ENCODE measurements around the gene SHF.
"Not testable (repeated sequence)": the region's sequence is repeated elsewhere in the genome, so short reads cannot be mapped to it uniquely, and the experiment has no call there.

Gene SHF, protein sequence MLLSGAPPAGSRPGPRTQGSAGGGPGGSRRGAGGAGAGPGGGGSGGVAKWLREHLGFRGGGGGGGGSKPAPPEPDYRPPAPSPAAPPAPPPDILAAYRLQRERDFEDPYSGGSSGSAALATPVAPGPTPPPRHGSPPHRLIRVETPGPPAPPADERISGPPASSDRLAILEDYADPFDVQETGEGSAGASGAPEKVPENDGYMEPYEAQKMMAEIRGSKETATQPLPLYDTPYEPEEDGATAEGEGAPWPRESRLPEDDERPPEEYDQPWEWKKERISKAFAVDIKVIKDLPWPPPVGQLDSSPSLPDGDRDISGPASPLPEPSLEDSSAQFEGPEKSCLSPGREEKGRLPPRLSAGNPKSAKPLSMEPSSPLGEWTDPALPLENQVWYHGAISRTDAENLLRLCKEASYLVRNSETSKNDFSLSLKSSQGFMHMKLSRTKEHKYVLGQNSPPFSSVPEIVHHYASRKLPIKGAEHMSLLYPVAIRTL

DNA sequence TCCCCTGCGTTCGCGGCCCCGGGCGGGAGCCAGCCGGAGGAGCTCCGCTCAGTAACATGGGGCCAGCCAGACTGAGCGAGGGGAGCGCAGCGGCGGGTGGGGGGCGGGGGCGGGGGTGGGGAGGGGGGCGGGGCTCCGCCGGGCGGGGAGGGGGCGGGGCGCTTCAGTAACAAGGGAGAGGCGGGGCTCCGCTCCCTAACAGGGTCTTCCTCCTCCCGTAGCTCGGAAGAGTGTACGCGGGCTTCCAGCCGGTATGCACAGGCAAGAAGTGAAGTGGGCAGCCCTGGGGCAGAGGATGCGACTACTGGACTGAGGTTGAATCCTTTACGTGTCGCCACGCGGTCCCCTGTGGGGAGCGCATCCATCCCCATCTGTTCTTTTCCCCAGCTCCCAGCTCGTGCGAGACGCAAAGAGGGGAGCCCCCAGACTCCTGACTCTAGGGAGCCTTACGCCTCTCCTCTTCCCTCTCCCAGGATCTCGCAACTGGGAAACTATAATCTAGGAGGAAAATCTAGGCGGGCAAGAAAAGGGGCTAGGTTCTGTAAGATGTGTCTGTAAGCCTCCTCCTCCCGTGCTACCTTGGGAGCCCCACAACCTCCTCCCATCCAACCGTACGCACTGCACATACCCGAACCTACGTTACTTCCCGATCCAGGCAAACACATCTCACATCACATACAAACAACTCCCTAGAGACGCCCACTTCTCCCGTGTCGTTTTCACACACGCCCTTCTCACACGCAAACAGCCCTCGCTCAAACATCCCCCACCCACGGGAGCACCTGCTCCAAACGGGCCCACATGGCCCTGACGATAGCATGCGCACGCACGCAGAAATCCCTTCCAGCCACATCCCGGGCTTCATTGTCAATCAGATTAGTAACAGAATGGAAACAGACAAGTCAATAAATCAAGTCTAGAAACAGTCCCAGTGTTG lies at the start of gene SHF:
SHF (minus strand) TSS at position 73 of the 937 bp plus-strand sequence; CDS start at position 58, 15 bp downstream.
- DNase-seq, result peak in 48 of 58 donors; percentile 20 to 75 (median 50)

DNA sequence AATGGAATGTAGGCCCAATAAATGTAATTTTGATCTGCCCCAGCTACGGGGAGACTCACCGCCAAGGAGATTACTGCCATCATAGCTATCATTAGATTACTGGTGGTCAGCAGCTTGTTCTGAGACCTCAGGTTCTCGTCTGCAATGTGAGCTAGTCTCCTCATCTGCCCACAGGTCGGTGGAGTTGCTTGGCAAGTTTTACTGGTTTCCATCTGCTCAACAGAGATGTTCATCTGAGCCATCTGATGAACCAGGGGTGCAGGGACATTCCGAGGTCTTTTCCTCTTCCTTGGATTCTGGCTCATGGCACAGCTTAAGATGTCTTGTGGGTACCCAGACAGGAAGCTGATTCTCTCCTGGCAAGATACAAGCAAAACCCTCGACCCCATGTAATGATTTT lies 49.0 kb upstream of the SHF start:
- not testable (repeated sequence) for DNase-seq

DNA sequence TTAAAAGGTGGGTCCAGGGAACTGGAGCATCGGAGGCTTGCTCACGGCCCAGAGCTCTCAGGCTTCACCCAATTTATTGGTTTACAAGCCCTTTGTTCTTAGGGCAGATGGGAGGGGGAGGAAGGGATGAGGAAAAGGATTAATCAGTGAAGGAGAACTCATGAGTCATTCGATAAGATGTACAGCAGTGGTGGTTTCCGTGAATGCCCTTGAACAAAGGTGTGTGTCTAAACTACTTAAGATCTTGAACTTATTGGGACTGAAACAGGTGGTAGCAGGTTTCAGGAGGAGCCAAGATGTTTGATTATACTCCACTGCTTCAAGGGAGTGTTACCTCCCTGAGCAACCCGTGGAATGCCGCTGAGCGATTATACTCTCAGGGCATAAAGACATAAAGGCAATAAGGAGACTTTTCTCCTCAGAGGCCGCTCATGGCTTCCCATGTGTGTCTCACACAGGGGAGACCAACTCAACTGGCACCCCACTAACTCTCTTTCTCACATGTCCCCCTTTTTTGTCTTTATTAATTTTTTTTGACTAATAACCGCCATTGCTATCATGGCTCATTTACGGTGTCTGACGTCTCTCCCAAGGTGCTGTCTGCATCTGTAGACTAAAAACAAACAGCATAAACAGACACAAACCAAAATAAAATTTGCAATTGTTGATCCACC lies 46.9 kb upstream of the SHF start:
- no peak for DNase-seq

DNA sequence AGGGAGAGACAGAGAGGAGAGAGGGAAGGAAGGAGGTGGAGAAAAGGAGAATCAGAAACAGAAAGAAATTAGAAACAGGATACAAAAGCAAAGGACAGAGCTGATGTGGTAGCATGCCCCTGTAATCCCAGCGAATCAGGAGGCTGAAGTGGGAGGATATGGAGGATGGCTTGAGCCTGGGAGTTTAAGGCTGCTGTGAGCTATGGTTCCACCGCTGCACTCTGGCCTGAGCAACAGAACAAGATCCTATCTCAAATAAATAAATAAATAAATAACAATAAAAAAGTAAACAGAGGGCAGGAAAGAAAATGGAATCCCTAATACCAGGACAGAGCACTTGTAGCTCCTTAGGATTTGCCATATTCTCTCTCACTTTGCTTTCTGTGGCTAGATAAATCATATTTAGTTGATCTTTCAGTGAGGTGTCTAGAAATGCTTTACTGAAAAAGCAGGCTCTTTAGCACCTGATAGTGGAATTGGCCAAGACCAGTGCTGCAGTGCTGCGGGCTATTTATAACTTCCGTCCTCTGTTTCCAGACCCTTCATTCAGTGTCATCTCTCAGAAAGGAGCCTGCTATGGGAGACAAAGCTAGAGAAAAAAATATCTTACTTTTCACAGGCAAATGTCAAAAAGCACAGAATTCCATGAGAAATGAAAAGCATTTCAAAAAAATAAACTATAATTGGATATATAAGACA lies 44.2 kb upstream of the SHF start:
- DNase-seq, result no peak

DNA sequence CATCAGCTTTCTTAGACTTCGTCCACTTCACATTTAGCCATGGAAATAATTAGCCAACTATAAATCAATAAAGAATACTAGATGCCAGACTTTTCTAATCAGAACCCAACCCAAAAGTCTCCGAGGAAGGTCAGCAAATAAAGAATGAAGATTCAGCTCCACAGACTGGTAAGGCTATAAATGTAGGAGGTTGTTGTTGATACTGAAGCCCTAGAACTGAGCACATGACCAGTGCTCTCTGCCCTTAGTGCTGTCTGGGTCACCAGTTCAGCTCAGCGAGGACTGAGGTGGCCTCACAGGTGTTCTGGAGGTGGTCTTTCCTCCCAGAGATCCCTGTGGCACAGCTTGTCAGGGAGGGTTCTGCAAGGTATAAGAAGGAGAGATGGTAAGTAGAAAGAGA lies 43.4 kb upstream of the SHF start:
- DNase-seq, result no peak

DNA sequence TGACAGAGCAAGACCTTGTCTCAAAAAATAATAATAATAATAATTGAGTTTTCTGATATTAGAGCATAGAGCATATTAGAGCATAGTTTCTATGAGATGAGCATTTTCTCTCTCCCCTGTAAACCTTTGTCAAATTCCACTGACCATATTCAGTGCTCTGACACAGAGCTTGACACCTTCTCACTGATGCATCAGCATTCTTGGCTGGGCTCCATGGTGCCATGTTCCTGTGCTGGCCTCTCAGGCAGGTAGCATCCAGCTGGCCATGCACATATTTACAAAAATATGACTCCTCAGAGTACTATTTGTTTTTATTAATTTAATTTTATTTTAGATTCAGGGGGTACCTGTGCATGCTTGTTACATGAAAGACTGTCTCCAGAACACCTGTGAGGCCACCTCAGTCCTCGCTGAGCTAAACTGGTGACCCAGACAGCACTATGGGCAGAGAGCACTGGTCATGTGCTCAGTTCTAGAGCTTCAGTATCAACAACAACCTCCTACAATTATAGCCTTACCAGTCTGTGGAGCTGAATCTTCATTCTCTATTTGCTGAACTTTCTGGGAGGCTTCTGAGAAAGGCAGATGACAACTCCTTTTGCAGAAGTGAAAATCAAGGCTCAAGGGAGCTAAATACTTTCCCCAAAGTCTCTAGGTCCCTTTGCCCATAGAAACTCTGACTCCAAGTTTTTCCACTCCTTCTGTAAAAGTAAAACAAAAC lies 42.6 kb upstream of the SHF start:
- no peak for DNase-seq

DNA sequence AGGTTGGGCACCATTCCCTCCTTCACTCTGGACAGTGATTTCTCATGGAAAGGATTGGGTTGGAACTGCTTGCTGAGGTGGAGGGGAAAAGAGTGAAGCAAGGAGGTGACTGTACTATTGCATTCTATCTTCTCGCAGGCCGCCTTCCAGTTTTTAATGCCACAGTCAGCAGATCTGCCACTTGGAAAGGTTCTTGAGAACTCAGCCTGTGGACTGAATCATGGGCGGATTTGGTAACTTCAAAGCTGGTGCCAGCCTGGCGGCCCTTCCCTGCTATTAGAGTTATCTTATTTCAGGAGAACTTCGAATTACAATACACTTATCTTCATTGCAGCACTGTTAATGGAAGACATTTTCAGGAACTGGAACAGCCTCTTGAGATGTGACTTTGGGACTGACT lies 41.2 kb upstream of the SHF start:
- no peak for DNase-seq

DNA sequence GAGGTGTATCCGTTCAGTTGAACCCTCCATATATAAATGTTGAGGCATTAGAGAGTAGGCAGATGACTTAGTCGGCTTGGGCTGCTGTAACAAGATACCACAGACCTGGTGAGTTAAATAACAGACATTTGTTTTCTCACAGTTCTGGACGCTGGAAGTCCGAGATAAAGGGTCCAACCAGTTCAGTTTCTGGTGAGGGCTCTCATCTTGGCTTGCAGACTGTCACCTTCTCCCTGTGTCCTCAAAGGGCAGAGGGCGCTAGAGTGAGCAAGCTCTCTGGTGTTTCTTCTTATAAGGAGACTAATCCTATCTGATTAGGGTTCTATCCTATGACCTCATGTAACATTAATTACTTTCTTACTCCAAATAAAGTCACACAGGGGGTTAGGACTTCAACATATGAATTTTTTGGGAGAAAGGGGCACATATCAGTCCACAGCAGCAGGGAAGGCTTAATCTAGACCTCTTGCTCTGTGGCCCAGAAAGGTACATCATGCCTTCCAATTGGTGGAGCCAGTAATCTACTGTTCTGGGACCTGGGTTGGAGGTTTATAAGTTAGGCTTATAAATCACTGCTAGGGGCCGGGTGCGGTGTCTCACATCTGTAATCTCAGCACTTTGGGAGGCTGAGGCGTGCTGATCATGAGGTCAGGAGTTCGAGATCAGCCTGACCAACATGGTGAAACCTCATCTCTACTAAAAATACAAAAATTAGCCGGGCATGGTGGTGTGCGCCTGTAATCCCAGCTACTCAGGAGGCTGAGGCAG lies 37.9 kb upstream of the SHF start:
- no peak for DNase-seq

DNA sequence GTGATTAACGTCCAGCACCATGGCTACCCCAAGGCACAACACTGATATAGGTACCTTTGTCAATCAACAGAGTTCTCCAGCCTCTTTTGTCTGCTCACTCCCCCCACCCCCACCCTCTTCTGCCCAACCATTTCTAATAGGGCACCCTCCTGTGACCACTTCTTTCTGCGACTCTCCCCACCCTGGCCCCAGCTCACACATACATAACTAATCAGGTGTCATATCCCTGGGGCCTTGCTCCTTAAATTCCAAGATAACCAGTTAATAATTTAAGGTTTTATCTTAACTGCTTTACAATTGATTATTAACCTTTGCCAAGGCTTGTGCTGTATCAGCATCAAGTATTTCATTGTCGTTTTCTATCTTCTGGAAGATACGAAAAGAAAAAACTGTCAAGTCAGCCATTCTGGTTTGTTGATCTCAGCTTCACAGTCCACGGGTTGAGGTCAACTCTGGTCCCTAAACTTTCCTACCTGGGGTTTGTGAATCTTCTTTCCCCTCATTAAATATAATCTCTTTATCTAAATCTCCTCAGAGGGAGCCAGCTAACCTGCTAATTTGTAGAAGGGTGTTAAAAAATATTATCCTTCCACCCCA lies 37.0 kb upstream of the SHF start:
- no peak for DNase-seq

DNA sequence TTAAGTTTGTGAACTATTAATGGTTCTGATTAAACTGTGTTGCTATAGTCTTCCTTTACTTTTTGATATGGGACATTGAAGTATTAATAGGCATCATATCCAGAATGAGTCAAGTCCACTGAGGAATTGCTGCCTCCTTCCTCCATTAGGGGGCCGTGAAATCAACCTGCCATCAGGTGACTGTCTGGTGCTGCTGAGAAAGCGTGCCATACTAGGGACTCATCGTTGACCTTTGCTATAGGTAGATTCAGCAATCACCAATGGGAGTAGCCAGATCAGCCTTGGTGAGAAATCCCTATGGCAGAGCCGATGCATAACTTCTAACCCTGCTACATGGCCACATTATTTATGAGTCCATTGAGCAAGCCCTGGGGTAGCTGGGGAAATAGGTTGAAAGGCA lies 34.2 kb upstream of the SHF start:
- DNase-seq, result no peak

DNA sequence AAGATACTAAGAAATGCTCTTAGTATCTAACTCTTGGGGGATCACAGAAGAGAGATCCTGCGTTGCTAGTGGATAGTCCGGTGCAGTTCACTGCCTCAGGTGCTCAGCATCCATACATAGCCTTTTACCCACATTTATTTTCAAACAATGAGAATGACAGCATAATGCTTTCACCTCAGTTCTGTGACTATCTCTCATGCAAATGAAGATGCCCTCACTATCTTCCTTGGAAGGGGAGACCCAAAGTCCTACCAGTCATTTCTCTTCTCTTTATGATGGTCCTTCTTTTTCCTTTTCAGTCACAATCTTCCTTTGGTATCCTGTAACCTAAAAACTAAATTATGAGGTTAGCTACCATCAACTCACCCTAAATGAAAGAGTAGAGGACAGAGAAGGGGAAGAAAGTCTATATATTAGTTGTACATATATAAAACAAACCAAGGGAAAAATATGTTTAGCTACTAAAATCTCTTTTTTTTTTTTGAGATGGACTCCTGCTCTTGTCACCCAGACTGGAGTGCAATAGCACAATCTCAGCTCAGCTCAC lies 33.4 kb upstream of the SHF start:
- DNase-seq, result no peak

DNA sequence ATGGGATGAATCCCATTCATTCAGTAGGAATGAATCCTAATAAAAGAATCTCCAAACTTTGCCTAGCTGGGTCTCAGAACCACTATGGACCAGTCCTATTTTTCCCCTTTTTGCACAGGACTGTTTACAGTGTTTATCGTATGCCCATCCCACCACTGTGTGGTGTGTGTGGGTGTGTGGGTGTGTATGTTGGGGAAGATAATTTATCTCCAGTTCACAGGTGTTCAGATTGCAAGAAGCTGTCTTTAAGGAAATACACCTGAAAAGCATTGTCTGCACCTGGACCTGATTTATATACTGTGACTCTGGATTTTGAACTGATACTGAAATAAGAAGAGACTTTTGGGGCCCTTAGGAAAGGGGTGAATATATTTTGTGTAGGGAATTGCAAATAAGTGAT lies 24.7 kb upstream of the SHF start:
- DNase-seq, result no peak

DNA sequence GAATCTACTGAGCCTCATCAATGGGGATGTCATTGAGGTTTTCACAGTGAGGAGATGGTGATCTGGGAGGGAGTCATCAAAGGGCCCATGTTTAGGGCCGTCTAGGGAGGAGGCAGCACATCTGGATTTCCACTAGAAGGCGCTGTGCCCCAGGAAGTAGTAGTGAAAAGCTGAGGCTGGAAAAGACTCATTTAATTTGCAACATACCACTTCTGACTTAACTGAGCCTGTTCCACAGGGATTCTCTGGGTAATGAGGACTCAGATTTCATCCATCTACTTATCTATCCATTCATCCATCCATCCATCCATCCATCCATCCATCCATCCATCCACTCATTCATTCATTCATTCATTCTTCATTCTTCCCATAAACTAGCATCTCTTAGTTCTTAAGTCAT lies 17.4 kb upstream of the SHF start:
- DNase-seq, result peak in 31 of 58 donors; percentile 3 to 49 (median 26)

DNA sequence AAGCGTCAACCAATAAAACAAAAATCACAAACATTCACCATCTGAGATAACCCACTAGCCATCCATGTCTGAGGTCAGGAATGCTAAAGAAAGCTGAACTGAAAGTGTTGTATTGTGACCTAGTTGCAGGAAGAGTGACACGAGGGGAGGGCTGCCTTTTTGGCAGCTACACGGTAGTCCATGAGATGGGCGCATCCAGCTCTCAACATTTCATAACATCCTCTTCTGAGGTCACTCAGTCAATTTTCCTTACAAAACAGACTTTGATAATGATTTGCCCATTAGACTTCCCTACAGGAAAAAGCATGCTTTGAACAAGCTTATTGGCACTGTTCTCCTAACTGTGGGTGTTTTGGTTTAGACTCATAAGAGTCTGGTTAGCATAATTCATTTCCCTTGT lies 15.4 kb upstream of the SHF start:
- DNase-seq, result no peak

DNA sequence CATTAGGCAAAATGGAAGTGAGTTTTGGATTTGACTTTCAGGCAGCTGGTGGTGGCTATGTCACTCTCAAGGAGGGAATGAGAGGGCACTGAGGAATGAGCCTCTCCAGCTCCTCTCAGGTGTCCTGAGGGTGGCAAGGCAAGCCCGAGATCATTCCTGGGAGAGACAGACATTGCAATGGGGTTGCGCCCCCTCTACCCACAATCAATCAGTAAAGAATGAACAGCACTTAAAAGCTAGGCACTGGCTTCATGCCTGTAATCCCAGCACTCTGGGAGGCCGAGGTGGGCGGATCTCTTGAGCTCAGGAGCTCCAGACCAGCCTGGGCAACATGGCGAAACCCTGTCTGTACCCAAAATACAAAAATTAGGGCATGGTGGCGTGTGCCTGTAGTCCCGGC lies 14.1 kb upstream of the SHF start:
- no peak for DNase-seq

DNA sequence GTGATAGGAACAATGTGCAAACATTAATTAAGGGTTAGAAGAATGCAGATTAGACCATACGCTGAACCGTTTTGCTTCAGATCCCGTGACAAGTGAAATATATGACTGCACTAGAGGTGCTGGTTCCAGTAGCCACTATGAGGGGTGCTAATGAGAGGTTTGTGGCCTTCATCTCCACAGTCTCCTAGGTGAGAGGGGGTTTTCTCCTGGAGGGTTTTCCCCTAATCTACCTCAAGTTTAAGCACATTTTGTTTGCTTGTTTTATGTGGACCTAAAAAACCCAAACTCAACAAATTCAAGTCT lies 13.7 kb upstream of the SHF start:
- no peak for DNase-seq

DNA sequence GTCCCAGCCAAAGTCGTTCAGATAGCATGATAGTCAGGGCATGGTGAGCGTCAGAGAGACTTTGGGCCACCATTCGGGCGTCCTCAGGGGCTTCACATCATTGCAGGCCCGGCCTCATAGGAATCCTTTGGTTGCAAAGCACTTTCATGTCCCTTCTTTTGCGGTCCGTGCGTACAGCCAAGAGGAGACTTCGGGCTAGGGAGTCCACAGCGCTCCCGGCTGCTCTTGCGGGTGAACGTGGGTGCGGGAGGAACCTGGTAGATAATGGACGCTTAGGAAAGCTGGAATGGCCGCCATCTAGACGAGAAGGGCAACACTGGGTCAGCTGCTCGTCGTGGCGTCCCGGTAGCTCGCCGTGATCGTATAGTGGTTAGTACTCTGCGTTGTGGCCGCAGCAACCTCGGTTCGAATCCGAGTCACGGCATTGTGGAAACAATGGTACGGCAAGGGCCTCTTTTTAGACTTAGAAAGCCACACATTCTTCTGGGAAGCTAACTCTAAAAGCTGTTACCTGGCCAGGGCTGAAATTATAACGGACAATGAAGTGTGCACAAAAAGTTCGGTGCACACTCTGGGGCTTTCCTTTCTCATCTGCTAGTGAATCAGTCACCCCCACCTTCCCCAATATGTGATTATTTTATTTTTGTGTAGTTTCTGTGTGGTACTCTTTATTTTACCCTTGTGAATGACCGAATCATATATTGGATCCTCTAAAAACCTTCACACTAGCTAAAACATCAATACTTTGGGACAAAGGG lies 13.2 kb upstream of the SHF start:
- peak; percentile 47 to 92 (median 83) for DNase-seq
